HG03108 (cell line): ENCODE data around the gene TIMM13.
"Not testable (repeated sequence)": the region's sequence is repeated elsewhere in the genome, so short reads cannot be mapped to it uniquely, and the experiment has no call there.

Source experiments
- ATAC-seq: cut with Tn5 transposase; IDR thresholded peaks from one replicate; pipeline ENCODE4 v1.9.1; 2021; ENCODE audit warnings: moderate library complexity; ENCODE audit not compliant: unreplicated experiment

The TIMM13 gene

DNA sequence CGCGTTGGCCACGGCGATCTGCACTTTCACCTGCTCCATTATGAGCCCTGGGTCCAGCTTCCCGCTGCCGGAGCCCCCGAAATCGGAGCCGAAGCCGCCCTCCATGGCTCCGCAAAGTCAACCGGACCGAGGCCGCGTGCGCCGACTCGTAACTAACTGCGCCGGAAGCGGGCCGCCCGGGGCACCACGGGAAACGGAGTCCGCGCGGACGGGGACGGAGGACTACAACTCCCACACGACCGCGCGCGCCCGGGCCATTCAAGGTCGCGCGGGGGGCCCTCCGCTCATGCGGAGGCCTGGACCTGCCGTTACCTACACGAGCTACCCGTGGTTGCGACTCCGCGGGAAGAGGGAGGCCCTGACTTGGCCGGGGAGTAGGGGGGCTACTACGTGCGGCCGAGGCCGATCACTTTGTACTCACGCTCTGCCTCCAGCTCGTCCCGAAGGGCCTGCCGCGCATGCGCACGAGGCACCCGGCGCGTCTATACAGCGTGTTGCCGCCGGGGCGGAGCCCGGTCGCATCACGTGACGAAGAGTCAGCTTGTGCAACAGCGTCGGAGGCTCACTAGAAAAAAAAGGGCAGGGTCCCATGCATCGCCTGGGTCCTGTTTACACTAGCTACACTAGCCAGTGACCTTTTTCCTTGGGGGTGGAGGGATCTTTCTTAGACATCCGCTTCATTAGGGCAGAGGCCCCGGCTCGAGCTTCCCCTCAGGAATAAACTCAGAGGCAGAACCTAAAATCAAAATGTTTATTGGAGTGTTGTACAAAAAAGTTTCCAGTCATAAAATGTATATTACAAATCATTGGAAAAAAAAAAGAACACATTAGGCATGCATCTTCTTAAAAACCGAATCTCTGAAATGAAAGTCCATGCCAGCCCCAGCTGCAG lies at the start of gene TIMM13:
TIMM13 (minus strand) TSS at position 158 of the 892 bp plus-strand sequence; CDS start at position 105, 53 bp downstream.
- peak; percentile 79 for ATAC-seq

DNA sequence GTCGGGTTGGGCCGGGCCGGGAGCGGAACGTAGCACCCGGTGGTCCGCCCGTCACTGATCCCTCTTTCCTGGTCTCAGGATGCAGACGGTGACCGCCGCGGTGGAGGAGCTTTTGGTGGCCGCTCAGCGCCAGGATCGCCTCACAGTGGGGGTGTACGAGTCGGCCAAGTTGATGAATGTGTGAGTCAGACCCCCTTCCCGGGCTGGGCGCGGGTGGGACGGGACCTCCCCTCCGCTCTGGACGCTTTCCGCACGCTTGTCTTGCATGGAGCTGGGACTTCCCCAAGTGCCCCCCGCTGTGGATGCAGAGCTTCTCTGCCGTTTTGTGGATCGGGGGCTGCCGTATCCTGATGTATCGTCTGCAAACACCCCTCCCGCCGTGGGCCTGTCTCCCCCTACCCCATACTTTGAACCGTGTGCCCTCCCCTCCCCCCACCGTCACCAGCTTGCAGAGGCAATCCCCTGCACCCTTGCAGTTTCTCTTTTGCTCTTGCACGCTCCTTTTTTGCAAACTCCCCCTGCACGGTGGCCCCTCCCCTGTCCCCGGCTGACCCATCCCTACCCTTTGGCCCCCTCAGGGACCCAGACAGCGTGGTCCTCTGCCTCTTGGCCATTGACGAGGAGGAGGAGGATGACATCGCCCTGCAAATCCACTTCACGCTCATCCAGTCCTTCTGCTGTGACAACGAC lies 49.2 kb upstream of the TIMM13 start:
- peak; percentile 2 for ATAC-seq

DNA sequence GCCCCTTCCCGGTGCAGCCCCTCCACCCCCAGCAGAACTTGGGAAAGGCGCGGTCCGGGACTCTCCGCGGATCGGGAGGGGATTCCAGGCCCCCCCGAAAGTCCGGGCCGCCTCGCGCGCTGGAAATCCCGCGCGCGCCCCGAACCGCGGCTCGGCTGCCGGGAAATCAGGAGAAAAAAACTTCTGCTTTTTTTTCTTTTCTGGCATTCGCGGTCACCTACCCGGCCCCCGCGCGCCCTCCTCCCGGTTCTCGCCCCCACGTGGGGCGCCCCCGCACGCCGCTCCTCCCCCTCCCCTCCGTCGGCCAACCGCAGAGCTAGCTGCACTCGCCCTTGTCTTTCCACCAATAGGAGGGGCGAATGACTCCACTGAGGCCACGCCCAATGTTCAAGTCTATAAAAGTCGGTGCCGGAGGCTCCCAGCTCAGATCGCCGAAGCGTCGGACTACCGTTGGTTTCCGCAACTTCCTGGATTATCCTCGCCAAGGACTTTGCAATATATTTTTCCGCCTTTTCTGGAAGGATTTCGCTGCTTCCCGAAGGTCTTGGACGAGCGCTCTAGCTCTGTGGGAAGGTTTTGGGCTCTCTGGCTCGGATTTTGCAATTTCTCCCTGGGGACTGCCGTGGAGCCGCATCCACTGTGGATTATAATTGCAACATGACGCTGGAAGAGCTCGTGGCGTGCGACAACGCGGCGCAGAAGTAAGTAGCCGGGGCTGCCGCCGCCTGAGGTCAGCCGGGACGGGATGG lies 48.5 kb upstream of the TIMM13 start, which contains the start of gene GADD45B:
GADD45B (plus strand) TSS at position 426 of the 749 bp plus-strand sequence; CDS start at position 658, 232 bp downstream.
- ATAC-seq: peak; percentile 44

DNA sequence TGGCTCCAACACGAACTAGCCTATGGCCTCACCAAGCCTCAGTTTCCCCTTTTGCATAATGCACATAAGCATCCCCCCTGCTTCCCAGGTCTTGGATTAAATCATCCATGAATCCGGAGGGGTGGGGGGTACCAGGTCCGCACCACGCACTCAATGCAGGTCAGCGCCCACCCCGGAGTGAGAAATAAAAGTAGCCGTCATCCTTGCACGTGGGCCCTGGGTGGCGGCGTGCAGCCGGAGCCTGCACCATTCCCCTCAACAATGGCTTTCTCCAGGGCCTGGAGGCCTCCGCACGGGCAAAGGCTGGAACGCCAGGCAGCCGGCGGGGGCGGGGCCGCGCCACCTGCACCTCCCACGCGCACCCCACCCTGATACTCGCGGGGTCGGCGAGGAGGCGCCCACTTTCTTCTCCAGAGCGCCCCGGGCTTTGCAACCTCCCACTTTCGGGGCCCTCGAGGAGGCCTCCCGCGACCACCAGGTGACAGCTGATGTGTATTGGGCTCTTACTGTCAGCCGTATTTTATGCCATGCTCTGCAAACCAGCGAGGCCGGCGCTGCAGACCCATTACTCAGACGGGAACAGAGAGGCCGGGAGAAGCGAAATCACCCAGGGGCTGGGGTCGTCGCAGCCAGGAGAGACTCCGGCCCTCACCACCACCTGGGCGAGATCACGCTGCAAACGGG lies 47.8 kb upstream of the TIMM13 start:
- ATAC-seq: no peak

DNA sequence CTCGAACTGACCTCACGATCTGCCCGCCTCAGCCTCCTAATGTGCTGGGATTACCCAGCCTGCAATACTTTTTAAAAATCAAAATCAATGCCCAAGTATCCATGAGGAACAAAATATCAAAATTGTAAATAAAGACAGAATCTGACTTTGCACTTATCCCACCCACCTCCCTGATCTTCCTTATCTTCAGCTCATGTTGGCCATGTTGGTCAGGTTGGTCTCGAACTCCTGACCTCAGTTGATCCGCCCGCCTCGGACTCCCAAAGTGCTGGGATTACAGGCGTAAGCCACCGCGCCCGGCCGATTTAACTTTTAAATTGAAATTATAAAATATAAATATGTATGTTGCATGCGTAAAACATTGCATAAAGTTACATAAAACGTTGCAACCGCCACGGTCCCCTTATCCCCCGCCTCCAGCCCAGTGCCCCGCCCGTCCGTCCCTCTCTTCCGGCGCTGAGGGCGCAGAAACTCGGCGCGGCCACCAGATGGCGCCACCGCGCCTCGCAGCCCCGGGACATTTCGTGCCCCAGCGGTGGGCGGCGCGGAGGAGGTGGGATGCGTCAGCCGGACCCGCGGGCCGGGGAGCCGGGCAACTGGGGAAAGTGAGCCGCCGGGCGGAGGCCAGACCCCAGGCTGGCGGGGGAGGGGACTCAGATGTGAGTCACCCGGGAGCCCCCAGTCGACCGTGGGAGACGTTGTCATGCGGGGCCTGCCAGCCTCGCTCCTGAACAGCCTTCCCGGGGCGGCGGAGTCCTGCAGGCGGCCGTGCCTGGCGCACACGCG lies 47.0 kb upstream of the TIMM13 start:
- peak; percentile 22 for ATAC-seq

DNA sequence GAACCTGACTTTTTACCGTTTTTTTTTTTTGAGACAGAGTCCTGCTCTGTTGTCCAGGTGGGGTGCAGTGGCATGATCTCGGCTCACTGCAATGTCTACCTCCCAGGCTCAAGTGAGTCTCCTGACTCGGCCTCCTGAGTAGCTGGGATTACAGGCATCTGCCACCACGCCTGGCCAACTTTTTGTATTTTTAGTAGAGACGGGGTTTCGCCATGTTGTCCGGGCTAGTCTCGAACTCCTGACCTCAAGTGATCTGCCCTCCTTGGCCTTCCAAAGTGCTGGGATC lies 42.5 kb upstream of the TIMM13 start:
- not testable (repeated sequence) for ATAC-seq

DNA sequence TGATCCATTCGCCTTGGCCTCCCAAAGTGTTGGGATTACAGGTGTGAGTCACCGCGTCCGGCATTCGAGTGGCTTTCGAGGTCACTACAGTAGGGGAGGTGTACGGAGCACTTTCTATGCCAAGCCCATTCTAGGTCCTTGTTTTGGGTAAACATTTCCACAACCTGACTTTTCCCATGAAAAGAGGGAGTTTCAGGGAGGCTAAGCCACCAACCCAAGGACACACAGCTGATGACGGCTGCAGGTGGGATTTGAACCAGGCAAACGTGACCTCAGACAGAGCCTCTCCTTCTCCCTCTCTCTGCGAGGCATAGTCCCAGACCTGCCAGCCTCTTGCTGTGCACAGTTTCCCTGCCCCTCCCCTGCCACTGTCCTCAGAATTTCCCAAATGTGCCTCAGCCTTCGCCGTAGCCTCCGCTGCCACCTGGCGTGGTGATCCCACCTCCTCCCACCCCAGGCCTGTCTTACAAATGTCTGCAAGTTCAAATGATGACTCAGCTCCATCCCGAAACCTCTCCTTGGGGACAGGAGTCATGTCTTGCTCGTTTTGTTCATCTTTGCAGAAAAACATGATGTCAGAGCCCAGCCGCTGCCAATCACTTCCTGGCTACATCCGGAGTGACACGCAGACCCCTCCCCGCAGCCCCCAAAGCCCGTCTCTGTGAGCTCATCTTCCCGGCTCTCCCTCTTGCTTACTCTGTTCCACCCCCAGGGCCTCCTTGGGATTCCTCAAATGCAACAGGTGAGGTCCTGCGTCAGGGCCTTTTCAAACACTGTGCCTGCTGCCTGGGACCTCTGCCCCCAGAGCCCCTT lies 41.9 kb upstream of the TIMM13 start:
- ATAC-seq: no peak

DNA sequence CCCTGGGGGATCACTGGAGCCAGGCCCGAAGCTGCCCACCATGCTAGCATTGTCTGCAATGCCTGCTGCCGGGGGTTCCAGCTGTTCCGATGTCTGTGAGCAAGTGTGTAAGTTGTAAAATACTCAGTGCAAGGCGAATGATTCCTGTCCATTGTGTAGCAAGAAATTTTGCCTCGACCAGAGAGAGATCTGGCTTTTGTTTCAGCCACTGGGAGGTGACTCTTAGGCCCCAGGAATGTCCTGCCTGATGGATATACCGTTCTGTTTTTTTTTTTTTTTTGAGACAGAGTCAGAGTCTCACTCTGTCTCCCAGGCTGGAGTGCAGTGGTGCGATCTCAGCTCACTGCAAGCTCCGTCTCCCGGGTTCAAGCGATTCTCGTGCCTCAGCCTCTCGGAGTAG lies 41.2 kb upstream of the TIMM13 start:
- ATAC-seq: no peak

DNA sequence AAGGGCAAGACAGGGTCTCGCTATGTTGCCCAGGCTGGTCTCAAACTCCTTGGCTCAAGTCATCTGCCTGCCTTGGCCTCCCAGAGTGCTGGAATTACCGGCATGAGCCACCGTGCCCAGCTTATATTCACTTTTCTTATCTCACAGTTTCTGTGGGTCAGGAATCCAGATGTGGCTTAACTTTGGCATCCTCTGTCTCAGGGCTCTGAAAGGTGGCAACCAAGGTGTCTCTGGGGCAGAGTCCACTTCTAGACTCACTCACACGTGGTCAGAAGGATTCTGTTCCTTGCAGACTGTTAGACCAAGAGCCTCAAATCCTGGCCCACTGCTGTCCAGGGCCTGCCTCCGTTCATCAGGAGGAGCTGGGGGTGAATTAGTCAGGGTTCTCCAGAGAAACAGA lies 37.0 kb upstream of the TIMM13 start:
- ATAC-seq: no peak

DNA sequence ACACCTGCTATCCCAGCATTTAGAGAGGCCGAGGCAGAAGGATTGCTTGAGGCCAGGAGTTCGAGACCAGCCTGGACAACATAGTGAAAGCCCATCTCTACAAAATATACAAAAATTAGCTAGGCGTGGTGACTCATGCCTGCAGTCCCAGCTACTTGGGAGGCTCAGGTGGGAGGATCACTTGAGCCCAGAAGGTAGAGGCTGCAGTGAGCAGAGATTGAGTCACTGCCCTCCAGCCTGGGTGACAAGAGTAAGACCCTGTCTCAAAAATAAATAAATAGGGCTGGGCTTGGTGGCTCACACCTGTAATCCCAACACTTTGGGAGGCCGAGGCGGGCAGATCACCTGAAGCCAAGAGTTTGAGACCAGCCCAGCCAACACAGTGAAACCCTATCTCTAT lies 36.3 kb upstream of the TIMM13 start:
- ATAC-seq: not testable (repeated sequence)

DNA sequence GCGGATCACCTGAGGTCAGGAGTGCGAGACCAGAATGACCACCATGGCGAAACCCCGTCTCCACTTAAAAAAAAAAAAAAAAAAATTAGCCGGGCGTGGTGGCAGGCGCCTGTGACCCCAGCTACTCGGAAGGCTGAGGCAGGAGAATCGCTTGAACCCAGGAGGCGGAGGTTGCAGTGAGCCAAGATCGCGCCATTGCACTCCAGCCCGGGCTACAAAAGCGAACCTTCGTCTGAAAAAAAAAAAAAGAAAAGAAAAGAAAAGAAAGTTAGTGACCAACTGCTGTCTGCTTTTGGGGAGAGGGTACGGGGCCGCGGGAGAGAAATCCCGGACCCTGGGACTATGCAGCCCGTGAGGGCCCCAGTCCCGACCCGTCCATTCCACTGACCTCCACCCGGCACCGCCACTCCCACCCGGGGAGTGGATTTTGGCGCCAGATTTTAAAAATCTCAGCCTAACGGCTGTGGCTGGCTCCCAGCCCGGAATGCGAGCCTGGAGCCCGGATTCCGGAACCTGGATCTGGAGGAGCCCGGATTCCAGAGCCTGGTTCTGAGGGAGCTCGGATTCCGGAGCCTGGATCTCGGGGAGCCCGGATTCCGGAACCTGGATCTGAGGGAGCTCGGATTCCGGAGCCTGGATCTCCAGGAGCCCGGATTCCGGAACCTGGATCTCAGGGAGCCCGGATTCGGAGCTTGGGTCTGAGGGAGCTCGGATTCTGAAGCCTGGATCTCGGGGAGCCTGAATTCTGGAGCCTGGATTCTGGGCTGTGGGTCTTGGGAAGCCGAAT lies 35.4 kb upstream of the TIMM13 start:
- no peak for ATAC-seq

DNA sequence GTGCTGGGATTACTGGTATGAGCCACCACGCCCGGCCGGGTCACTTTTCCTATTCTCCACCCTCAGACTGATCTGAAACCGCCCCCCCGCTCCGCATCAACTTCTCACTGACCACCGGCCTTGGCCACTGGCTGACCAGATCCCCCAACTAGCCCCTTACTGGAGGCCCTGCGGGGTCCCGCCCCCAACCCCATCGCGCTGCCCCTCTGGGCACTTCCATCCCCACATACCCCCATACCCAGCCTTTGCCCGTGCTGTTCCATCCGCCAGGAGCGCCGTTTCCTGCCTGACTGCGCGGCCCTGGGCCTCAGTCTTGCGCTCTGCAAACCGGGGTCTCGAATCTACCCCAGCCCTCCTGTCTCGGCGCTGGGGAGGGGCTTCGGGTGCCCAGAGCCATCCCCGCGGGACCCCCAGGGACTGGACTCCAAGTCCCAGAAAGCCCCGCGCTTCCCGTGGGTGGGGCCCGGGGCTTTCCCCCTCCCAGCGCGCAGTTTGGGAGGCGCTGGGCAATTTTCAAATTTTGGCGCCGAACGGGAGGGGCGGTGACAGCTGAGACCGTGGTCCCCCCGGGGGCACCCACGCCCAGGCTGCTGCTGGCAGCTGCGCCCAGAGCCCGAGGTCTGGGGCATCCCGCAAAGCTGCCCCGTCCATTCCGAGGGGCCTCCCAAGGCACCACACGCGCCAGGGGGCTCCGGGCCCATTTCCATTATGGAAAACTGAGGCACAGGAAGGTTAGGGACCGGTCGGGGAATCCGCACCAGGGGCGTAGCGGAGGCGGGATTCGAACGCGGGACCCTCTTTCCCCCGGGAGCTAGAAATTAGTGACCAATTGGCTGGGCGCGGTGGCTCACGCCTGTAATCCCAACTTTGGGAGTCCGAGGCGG lies 34.6 kb upstream of the TIMM13 start:
- peak; percentile 55 for ATAC-seq

DNA sequence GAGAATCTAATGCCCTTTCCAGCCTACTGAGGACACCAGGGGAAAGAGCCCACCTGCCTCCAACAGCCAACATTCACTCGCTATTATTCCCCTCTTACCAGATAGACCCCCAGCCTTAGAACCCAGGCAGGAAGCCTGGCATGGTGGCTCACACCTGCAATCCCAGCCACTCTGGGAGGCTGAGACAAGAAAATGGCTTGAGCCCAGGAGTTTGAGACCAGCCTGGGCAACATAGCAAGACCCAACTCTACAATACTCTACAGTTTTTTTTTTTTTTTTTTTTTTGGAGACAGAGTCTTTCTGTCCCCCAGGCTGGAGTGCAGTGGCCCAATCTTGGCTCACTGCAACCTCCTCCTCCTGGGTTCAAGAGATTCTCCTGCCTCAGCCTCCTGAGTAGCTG lies 32.9 kb upstream of the TIMM13 start:
- no peak for ATAC-seq

DNA sequence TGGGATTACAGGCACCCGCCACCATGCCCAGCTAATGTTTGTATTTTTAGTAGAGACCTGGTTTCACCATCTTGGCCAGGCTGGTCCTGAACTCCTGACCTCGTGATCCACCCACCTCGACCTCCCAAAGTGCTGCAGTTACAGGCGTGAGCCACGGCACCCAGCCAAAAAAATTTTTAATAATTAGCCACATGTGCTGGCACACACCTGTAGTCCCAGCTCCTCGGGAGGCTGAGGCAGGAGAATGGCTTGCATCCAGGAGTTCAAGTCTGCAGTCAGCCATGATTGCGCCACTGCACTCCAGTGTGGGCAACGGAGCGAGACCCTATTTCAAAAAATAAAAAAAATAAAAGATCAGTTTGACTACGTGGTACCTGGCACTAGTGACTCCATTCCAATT lies 31.4 kb upstream of the TIMM13 start:
- ATAC-seq: not testable (repeated sequence)

DNA sequence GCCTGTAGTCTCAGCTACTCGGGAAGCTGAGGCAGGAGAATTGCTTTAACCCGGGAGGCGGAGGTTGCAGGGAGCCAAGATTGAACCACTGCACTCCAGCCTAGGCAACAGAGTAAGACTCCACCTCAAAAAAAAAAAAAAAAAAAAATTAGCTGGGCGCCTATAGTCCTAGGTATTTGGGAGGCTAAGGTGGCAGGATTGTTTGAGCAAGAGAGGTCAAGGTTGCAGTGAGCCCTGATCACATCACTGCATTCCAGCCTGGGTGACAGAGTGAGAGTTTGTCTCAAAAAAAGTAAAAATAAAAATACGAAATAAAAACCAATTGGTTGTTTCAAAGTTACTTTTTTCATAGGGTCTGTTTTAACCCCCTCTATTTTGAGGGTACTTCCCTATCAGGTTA lies 30.7 kb upstream of the TIMM13 start:
- no peak for ATAC-seq

DNA sequence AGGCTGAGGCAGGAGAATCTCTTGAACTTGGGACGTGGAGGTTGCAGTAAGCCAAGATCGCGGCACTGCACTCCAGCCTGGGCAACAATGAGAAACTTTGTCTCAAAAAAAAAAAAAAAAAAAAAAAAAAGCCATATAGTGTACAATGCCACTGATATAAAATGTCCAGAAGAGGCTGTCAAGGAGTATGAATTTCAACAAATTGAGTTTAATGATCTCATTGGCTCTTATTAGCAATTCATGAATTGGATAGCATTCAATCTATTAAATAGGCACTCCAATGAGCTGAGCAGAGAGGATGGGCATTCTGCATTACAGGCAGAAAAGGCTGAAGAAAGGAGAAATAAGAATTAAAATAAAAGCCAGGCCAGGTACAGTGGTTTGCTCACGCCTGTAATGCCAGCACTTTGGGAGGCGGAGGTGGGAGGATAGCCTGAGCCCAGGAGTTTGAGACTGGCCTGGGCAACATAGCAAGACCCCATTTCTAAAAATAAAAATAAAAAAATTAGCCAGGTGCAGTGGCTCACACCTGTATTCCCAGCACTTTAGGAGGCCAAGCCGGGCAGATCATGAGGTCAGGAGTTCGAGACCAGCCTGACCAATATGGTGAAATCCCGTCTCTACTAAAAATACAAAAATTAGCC lies 30.1 kb upstream of the TIMM13 start:
- ATAC-seq: no peak
